ENCODE data around the gene PSMC6. TPM values are rescaled to one million over a fixed set of nuclear protein-coding genes. Genes with fewer than 3 reads are reported as not detected.

Gene PSMC6
- total RNA-seq, 2 experiments from 2014 or later = 87.0 to 121 TPM

GRCh38 chr14:52693036-52693435 lies 14.0 kb upstream of the PSMC6 start:
- H3K4me3 Mint-ChIP-seq = peak overlapping the region; percentile 88

DNA sequence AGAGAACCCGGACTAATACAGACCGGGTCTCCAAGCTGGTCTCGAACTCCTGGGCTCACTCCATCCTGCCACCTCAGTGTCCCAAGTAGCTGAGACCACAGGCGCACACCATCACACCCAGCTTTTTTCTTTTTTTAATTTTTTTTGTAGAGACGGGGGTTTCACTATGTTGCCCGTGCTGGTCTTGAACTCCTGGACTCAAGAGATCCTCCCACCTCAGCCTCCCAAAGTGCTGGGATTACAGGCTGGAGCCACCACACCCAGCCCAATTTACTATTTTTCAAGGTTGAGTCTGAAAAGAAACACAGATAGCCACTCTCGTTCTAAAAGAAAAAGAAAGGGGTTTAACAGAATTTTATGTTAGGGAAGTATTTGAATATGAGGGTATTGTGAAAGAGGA lies 13.5 kb upstream of the PSMC6 start:
- intact Hi-C loops (cut with DNase I, micrococcal nuclease) = loop anchor here in 1 of 2 experiments (10.0 kb wide), 1 partner anchor 699 kb away; no protein-coding TSS in a partner anchor
- ATAC-seq = no peak
- Mint-ChIP-seq H3K36me3 (ENCODE audit: low read depth) (peaks cover 35% of the 10 kb centered on the region), H3K27ac (peak overlapping the region; percentile 51), H3K9me3 (ENCODE audit: low read depth) (no peaks in the 10 kb centered on the region), H3K4me3 (peak overlapping the region; percentile 88), H3K4me1 (peaks cover 50% of the 10 kb centered on the region), H3K27me3 (no peaks in the 10 kb centered on the region)
- CTCF ChIA-PET = no interaction called here
- DNase-seq = no peak
- POLR2A ChIA-PET = no interaction called here

More at GRCh38 chr14:52693036-52693435, 14.0 kb upstream of the PSMC6 start:
- Mint-ChIP-seq H3K27ac (no peak overlapping the region), H3K36me3 (ENCODE audit: low read depth) (peaks cover 35% of the 10 kb centered on the region), H3K9me3 (ENCODE audit: low read depth) (no peaks in the 10 kb centered on the region), H3K27me3 (no peaks in the 10 kb centered on the region), H3K4me1 (peaks cover 55% of the 10 kb centered on the region)
- DNase-seq = no peak
- CTCF ChIA-PET = no interaction called here
- no peak for ATAC-seq
- POLR2A ChIA-PET = no interaction called here
- intact Hi-C loops (cut with DNase I, micrococcal nuclease) = loop anchor here in 1 of 2 experiments (10.0 kb wide), 1 partner anchor 698 kb away; no protein-coding TSS in a partner anchor

GRCh38 chr14:52694761-52695480 lies 12.1 kb upstream of the PSMC6 start:
- peak; percentile 79 for DNase-seq
- ChIA-PET POLR2A (interaction anchor here (0.5 to 0.6 kb wide), 2 partner anchors 154 to 432 kb away, joined by 3 read pairs; no protein-coding TSS in a partner anchor), CTCF (interaction anchor here (0.7 to 1.3 kb wide), 3 partner anchors 10 to 68 kb away, joined by 3 to 4 read pairs (median 3); no protein-coding TSS in a partner anchor)
- H3K9me3 Mint-ChIP-seq (ENCODE audit: low read depth) = no peaks in the 10 kb centered on the region
- H3K36me3 Mint-ChIP-seq (ENCODE audit: low read depth) = peaks cover 34% of the 10 kb centered on the region
- H3K4me3 Mint-ChIP-seq = peak overlapping the region; percentile 88
- no peaks in the 10 kb centered on the region for H3K27me3 Mint-ChIP-seq
- H3K4me1 Mint-ChIP-seq = peaks cover 38% of the 10 kb centered on the region
- intact Hi-C loops (cut with DNase I, micrococcal nuclease) = loop anchor here (1.0 to 10.0 kb wide), 5 partner anchors 12 to 700 kb away; partner anchors contain the start of genes GPR137C (in 2 of the 2), PSMC6 (in 2 of the 2), TXNDC16 (in 2 of the 2) and STYX (in 1 of the 2)
- H3K27ac Mint-ChIP-seq = peak overlapping the region; percentile 98
- ATAC-seq = peak; percentile 56

DNA sequence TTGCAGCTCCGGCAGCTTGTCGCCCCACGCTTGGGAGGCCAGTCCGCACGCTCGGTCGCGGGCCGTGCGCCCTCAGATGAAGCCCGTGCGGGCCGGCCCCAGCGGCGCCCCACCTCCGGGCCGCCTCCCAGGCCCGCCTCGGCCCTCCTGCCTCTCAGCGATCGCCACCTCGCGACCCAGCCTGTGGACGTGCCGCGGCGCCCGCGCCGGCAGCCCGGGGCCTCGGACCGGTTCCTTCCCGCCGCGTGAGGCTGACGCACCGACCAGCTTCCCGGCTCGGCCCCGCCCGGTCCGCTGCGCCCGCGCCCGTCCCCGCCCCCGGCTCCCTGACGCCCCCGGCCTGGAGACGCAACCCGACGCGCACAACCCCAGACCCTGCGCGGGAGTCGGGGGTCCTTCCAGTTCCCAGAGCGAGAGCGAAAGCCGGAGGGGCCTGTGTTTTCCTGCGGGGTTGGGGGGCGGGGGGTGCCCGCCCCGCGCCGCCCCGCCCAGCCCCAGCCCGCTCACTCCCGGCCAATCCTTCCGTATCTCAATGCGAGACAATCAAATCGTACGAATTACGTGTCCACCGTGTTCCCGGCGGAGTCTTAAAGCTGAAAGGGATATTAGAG lies 11.4 kb upstream of the PSMC6 start, which contains the start of gene ERO1A:
Gene ERO1A, minus strand, starts transcription at position 78 of the 611 bp plus-strand sequence. Its CDS starts 77 bp downstream, at position 1.
- Mint-ChIP-seq H3K27ac (peak within 1 kb of the TSS; percentile 98), H3K9me3 (ENCODE audit: low read depth) (no peaks in the 10 kb centered on the region), H3K36me3 (ENCODE audit: low read depth) (peaks cover 30% of the 10 kb centered on the region), H3K4me3 (peak within 1 kb of the TSS; percentile 88), H3K4me1 (peaks cover 33% of the 10 kb centered on the region), H3K27me3 (no peaks in the 10 kb centered on the region)
- ChIA-PET CTCF (interaction anchor here (0.6 to 2.2 kb wide), 6 partner anchors 11 to 395 kb away, joined by 3 to 8 read pairs (median 4); no protein-coding TSS in a partner anchor), POLR2A (interaction anchor here (0.5 to 1.0 kb wide), 3 partner anchors 16 to 431 kb away, joined by 3 read pairs; no protein-coding TSS in a partner anchor)
- ATAC-seq (peak; percentile 82), DNase-seq (peak; percentile 89)
- intact Hi-C loops (cut with DNase I, micrococcal nuclease) = loop anchor here (1.0 to 10.0 kb wide), 5 partner anchors 12 to 701 kb away; partner anchors contain the start of genes GPR137C (in 1 of the 2), PSMC6 (in 1 of the 2), STYX (in 1 of the 2) and TXNDC16 (in 1 of the 2)

DNA sequence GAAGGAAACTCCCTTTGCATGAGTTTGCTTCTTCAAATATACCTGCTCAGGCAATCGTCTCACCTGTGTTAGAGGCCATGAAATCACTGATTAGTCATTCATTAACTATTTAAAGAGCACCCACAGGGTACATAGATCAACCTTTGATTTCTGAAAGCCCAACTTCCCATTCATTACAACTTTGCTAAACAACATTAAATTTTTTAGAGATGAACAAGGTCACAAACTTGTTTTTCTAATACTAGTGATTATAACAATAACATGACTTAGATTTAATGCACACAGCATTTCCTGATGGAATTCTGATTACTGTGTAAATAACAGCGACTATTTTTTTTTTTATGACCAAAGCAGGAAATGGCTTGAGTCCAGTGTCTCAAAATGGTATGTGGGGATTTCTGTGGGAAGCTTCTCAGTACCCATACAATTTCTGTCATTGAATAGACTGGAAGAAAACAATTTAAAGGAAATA lies 6.3 kb upstream of the PSMC6 start:
- POLR2A ChIA-PET = no interaction called here
- intact Hi-C loops (cut with DNase I, micrococcal nuclease) = loop anchor here in 1 of 2 experiments (10.0 kb wide), 1 partner anchor 454 kb away; the partner anchor contains the start of gene DDHD1

DNA sequence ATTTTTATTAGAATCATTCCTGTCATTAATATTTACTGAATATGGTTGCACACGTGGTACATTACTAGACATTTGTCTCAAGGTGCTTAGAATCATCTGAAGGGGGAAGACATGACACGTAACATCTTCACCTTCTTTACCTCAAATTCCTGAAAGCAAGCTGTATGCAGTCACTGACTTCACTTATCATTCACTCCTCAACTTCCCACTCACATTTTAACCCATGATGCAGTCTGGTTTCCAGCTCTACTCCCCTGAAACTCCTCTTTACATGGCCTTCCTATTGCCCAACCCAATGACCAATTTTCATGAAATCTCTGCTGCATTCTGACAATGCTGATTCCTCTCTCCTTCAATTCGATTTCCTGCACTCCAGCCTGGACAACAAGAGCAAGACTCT lies 5.8 kb upstream of the PSMC6 start:
- CTCF ChIA-PET = interaction anchor here (1.5 kb wide), 1 partner anchor 11 kb away, joined by 3 read pairs; no protein-coding TSS in a partner anchor
- H3K27me3 Mint-ChIP-seq = no peaks in the 10 kb centered on the region
- H3K4me1 Mint-ChIP-seq = peaks cover 7% of the 10 kb centered on the region
- ATAC-seq (peak; percentile 79), DNase-seq (no peak)
- no peaks in the 10 kb centered on the region for H3K36me3 Mint-ChIP-seq (ENCODE audit: low read depth)
- no peak overlapping the region for H3K4me3 Mint-ChIP-seq
- intact Hi-C loops (cut with DNase I, micrococcal nuclease) = loop anchor here in 1 of 2 experiments (10.0 kb wide), 1 partner anchor 454 kb away; the partner anchor contains the start of gene DDHD1
- H3K9me3 Mint-ChIP-seq (ENCODE audit: low read depth) = no peaks in the 10 kb centered on the region
- POLR2A ChIA-PET = interaction anchor here (0.6 kb wide), 1 partner anchor 14 kb away, joined by 3 read pairs; no protein-coding TSS in a partner anchor
- H3K27ac Mint-ChIP-seq = no peak overlapping the region

More for the DNA sequence above, 6.3 kb upstream of the PSMC6 start:
- H3K4me3 Mint-ChIP-seq = no peak overlapping the region
- ATAC-seq = no peak
- H3K27me3 Mint-ChIP-seq = no peaks in the 10 kb centered on the region
- CTCF ChIA-PET = interaction anchor here (1.5 kb wide), 1 partner anchor 11 kb away, joined by 3 read pairs; no protein-coding TSS in a partner anchor
- no peak overlapping the region for H3K27ac Mint-ChIP-seq
- peaks cover 4% of the 10 kb centered on the region for H3K4me1 Mint-ChIP-seq
- H3K36me3 Mint-ChIP-seq (ENCODE audit: low read depth) = no peaks in the 10 kb centered on the region
- H3K9me3 Mint-ChIP-seq (ENCODE audit: low read depth) = no peaks in the 10 kb centered on the region
- DNase-seq = no peak

- CTCF ChIA-PET = no interaction called here
- DNase-seq = no peak
- POLR2A ChIA-PET = no interaction called here
- Mint-ChIP-seq H3K27me3 (no peaks in the 10 kb centered on the region), H3K27ac (no peak overlapping the region), H3K36me3 (ENCODE audit: low read depth) (peaks cover 6% of the 10 kb centered on the region), H3K4me1 (peaks cover 18% of the 10 kb centered on the region), H3K4me3 (no peak overlapping the region), H3K9me3 (ENCODE audit: low read depth) (no peaks in the 10 kb centered on the region)
- ATAC-seq = no peak
- intact Hi-C loops (cut with DNase I, micrococcal nuclease) = loop anchor here in 1 of 2 experiments (10.0 kb wide), 1 partner anchor 452 kb away; the partner anchor contains the start of gene DDHD1
Observed at GRCh38 chr14:52703225-52703624, 3.8 kb upstream of the PSMC6 start.

DNA sequence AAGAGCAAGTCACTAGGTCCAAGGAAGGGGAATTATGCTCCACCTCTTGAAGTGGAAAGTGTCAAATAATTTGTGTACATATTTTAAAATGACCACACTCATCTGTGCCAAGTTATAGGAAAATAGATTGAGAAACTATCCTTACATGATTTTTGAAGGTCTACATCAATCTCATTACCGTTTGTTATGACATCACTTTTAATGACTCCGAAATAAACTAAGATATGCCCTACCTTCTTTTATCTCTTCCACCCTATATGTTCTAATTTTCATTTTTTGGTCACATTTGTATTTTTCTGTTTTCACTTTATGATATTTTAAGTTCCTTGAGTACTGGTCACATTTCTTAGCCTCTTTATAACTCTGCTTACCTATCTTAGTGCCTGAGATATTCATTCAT lies 3.3 kb upstream of the PSMC6 start:
- intact Hi-C loops (cut with DNase I, micrococcal nuclease) = loop anchor here in 1 of 2 experiments (10.0 kb wide), 1 partner anchor 451 kb away; the partner anchor contains the start of gene DDHD1
- no peak overlapping the region for H3K4me3 Mint-ChIP-seq
- H3K27me3 Mint-ChIP-seq = no peaks in the 10 kb centered on the region
- H3K27ac Mint-ChIP-seq = peak overlapping the region; percentile 49
- CTCF ChIA-PET = no interaction called here
- POLR2A ChIA-PET = no interaction called here
- DNase-seq (no peak), ATAC-seq (no peak)
- H3K9me3 Mint-ChIP-seq (ENCODE audit: low read depth) = no peaks in the 10 kb centered on the region
- H3K36me3 Mint-ChIP-seq (ENCODE audit: low read depth) = peaks cover 10% of the 10 kb centered on the region
- peaks cover 23% of the 10 kb centered on the region for H3K4me1 Mint-ChIP-seq

DNA sequence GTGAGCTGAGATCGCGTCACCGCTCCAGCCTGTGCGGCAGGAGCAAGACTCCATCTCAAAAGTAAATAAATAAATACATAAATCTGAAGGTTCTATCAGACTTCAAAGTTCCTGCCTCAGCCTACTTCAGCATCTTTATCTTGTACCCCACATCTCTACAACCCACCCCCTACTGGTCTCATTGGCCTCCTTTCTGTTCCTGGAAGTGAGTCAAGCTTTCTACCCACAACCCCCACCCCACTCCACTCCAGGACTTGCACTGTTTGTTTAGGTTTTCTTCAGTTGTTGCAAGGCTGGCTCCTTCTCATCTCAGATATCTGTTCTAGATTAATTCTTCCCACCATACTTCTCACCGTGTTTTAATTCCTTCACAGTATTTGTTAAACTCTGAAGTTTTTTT lies 714 bp upstream of the PSMC6 start:
- POLR2A ChIA-PET = no interaction called here
- peaks cover 38% of the 10 kb centered on the region for H3K4me1 Mint-ChIP-seq
- H3K27me3 Mint-ChIP-seq = no peaks in the 10 kb centered on the region
- peak overlapping the region; percentile 91 for H3K4me3 Mint-ChIP-seq
- H3K9me3 Mint-ChIP-seq (ENCODE audit: low read depth) = no peaks in the 10 kb centered on the region
- peak overlapping the region; percentile 92 for H3K27ac Mint-ChIP-seq
- intact Hi-C loops (cut with DNase I, micrococcal nuclease) = loop anchor here (2.0 to 10.0 kb wide), 3 partner anchors 85 to 449 kb away; partner anchors contain the start of genes DDHD1 (in 2 of the 2) and GNPNAT1 (in 1 of the 2)
- H3K36me3 Mint-ChIP-seq (ENCODE audit: low read depth) = peaks cover 32% of the 10 kb centered on the region
- DNase-seq = peak; percentile 66
- ATAC-seq = peak; percentile 56
- CTCF ChIA-PET = no interaction called here

DNA sequence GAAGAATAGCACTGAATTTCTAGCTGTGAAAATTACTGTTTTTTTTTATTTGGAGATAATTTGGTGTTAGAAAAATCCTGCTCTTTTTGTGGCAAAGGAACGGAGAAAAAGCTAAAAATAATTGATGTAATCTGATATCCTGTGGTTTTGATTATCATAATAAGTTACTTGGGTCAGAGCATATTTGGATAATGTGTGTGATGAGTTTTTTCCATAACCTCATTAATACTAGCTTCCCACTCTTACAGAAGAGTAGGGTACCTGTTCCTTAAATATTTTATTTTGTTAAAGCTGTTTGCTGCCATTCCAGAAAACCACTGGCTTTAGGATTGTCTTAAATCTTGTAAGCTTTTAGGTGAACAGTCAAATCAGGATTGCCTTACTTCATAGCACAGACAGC lies 4.7 kb downstream of the PSMC6 start:
- peaks cover 65% of the 10 kb centered on the region for H3K36me3 Mint-ChIP-seq (ENCODE audit: low read depth)
- H3K9me3 Mint-ChIP-seq (ENCODE audit: low read depth) = no peaks in the 10 kb centered on the region
- POLR2A ChIA-PET = interaction anchor here (0.6 to 1.3 kb wide), 3 partner anchors 11 to 25 kb away, joined by 3 to 4 read pairs (median 4); no protein-coding TSS in a partner anchor
- H3K4me3 Mint-ChIP-seq = no peak overlapping the region
- intact Hi-C loops (cut with DNase I, micrococcal nuclease) = no loop called here
- ATAC-seq = no peak
- H3K4me1 Mint-ChIP-seq = peaks cover 35% of the 10 kb centered on the region
- no peak overlapping the region for H3K27ac Mint-ChIP-seq
- CTCF ChIA-PET = interaction anchor here (0.9 to 2.1 kb wide), 8 partner anchors 9 to 79 kb away, joined by 3 to 9 read pairs (median 5); partner anchors contain the start of gene STYX
- no peak for DNase-seq
- H3K27me3 Mint-ChIP-seq = no peaks in the 10 kb centered on the region
